GM12878 (cell line): ENCODE measurements around the gene KDM4D.

ENCODE experiments used
- E2F4 ChIP-seq: IDR thresholded peaks from 2 replicates; pipeline ENCODE4 v1.6.1; 2012; ENCODE audit warnings: low read depth, low read length, improper control_type of control experiment
- EZH2 ChIP-seq: IDR thresholded peaks from 2 replicates; pipeline ENCODE4 v1.6.1; 2012; ENCODE audit warnings: low read depth, mild to moderate bottlenecking, control low read depth, inconsistent platforms, low read length, borderline replicate concordance; ENCODE audit not compliant: control insufficient read depth
- HCFC1 ChIP-seq: fragments of 150-350 bp; IDR thresholded peaks from 2 replicates; pipeline ENCODE4 v1.6.1; 2014; ENCODE audit warnings: low read length
- IRF3 ChIP-seq: fragments of 450-650 bp; IDR thresholded peaks from 2 replicates; pipeline ENCODE4 v1.6.1; 2014; ENCODE audit warnings: mild to moderate bottlenecking
- MTA2 ChIP-seq: fragments of 450-650 bp; IDR thresholded peaks from 2 replicates; pipeline ENCODE4 v1.6.1; 2016; ENCODE audit warnings: low read depth, mild to moderate bottlenecking, moderate library complexity
- MXI1 ChIP-seq: fragments of 150-350 bp; IDR thresholded peaks from 2 replicates; pipeline ENCODE4 v1.6.1; 2011; ENCODE audit warnings: low read depth, mild to moderate bottlenecking, inconsistent platforms, low read length, improper control_type of control experiment
- MYC ChIP-seq: IDR thresholded peaks from 2 replicates; pipeline ENCODE4 v1.6.1; 2011; ENCODE audit warnings: mild to moderate bottlenecking, low read length, moderate library complexity, inconsistent platforms; ENCODE audit not compliant: insufficient read depth, insufficient replicate concordance, insufficient read length, severe bottlenecking
- PAX5 ChIP-seq: IDR thresholded peaks from 2 replicates; pipeline ENCODE4 v1.6.1; 2011; ENCODE audit warnings: low read depth, low read length, borderline replicate concordance
- POLR2A ChIP-seq: IDR thresholded peaks from 2 replicates; pipeline ENCODE4 v1.6.1; 2011; ENCODE audit warnings: low read depth, mild to moderate bottlenecking, low read length
- USF1 ChIP-seq: IDR thresholded peaks from 2 replicates; pipeline ENCODE4 v1.6.1; 2011; ENCODE audit warnings: borderline replicate concordance, low read depth, mild to moderate bottlenecking, moderate library complexity, mixed read lengths, low read length; ENCODE audit not compliant: insufficient read depth; ENCODE audit errors: extremely low read length

- TF ChIP-seq IRF3: no peak
- TF ChIP-seq PAX5: no peak
- no peak for TF ChIP-seq POLR2A
- no peak for TF ChIP-seq MTA2
- no peak for TF ChIP-seq MXI1
- TF ChIP-seq MYC: no peak
- no peak for TF ChIP-seq E2F4
- no peak for TF ChIP-seq EZH2
- TF ChIP-seq USF1: no peak
- no peak for TF ChIP-seq HCFC1
Measured at GRCh38 chr11:95044010-95044409, 70.5 kb downstream of the KDM4D start.
